ELF-1 (cell line): ENCODE data around the gene RNF207.

ENCODE experiments used
- DNase-seq: peaks from one replicate; pipeline ENCODE4 v3.0.0-alpha.2; 2016; ENCODE audit warnings: low read depth, low spot score

The RNF207 gene

GRCh38 chr1:6224718-6225117, 18.8 kb downstream of the RNF207 start:
- no peak for DNase-seq

- DNase-seq: no peak
Observed at GRCh38 chr1:6225651-6226050, 19.7 kb downstream of the RNF207 start.

GRCh38 chr1:6233376-6233775, 27.5 kb downstream of the RNF207 start:
- no peak for DNase-seq

- peak; percentile 29 for DNase-seq
Observed at GRCh38 chr1:6234502-6235295, 28.8 kb downstream of the RNF207 start.

GRCh38 chr1:6235296-6235677, 29.4 kb downstream of the RNF207 start:
- DNase-seq: no peak

- no peak for DNase-seq
Observed at GRCh38 chr1:6237093-6237492, 31.2 kb downstream of the RNF207 start.

GRCh38 chr1:6239213-6239752, 33.4 kb downstream of the RNF207 start:
- DNase-seq: peak; percentile 74

GRCh38 chr1:6239950-6240768, 34.2 kb downstream of the RNF207 start:
- peak; percentile 52 for DNase-seq

- DNase-seq: peak; percentile 33
Observed at GRCh38 chr1:6241107-6241886, 35.4 kb downstream of the RNF207 start.

- peak; percentile 81 for DNase-seq
Observed at GRCh38 chr1:6241887-6242740, 36.2 kb downstream of the RNF207 start.

GRCh38 chr1:6243053-6243834, 37.3 kb downstream of the RNF207 start:
- DNase-seq: no peak

GRCh38 chr1:6243993-6244392, 38.1 kb downstream of the RNF207 start, which contains the start of gene HES3:
Gene HES3, plus strand, starts transcription at chr1:6244179. Its CDS starts 187 bp downstream, at chr1:6244366.
- DNase-seq: no peak

- no peak for DNase-seq
Observed at GRCh38 chr1:6244401-6245049, 38.6 kb downstream of the RNF207 start.

GRCh38 chr1:6245086-6245868, 39.4 kb downstream of the RNF207 start:
- peak; percentile 93 for DNase-seq

GRCh38 chr1:6245869-6246496, 40.1 kb downstream of the RNF207 start:
- DNase-seq: peak; percentile 85

- DNase-seq: peak; percentile 92
Observed at GRCh38 chr1:6246497-6247467, 40.9 kb downstream of the RNF207 start.

GRCh38 chr1:6247651-6248050, 41.7 kb downstream of the RNF207 start:
- DNase-seq: no peak
